HEK293T (cell line): ENCODE data around the gene ZNF346.

Experiments used
- CTCF ChIA-PET: fragments of 350-600 bp; formaldehyde crosslinking; extraction: SDS; loops from one replicate; lab custom pipeline; 2021; ENCODE audit warnings: antibody characterized with exemption, inconsistent platforms; lab: Yijun Ruan, JAX
- POLR2A ChIA-PET: fragments of 350-600 bp; formaldehyde crosslinking; extraction: SDS; loops from one replicate; lab custom pipeline; 2020; ENCODE audit warnings: antibody characterized with exemption, inconsistent platforms; lab: Yijun Ruan, JAX
- DNase-seq: peaks from one replicate; pipeline ENCODE4 v3.0.0; 2012; ENCODE audit warnings: mixed read lengths; ENCODE audit errors: extremely low spot score
- ARNT ChIP-seq: fragments of 450-650 bp; IDR thresholded peaks from 2 replicates; pipeline ENCODE4 v1.6.1; 2017; ENCODE audit warnings: mild to moderate bottlenecking
- BHLHE40 ChIP-seq: fragments of 450-650 bp; IDR thresholded peaks from 2 replicates; pipeline ENCODE4 v1.6.1; 2016; ENCODE audit warnings: mild to moderate bottlenecking, moderate library complexity, borderline replicate concordance
- CTBP1 ChIP-seq: fragments of 450-650 bp; IDR thresholded peaks from 2 replicates; pipeline ENCODE4 v1.6.1; 2016; ENCODE audit warnings: borderline replicate concordance
- ELF4 ChIP-seq: fragments of 450-650 bp; IDR thresholded peaks from 2 replicates; pipeline ENCODE4 v1.6.1; 2017; ENCODE audit warnings: antibody characterized with exemption
- FOXA1 ChIP-seq: fragments of 450-650 bp; IDR thresholded peaks from 2 replicates; pipeline ENCODE4 v1.6.1; 2016; ENCODE audit warnings: mild to moderate bottlenecking
- FOXK2 ChIP-seq: fragments of 450-650 bp; IDR thresholded peaks from 2 replicates; pipeline ENCODE4 v1.6.1; 2016; ENCODE audit warnings: mild to moderate bottlenecking
- FOXM1 ChIP-seq: fragments of 450-650 bp; IDR thresholded peaks from 2 replicates; pipeline ENCODE4 v1.6.1; 2017; ENCODE audit warnings: mild to moderate bottlenecking, borderline replicate concordance
- HDGF ChIP-seq: fragments of 450-650 bp; IDR thresholded peaks from 2 replicates; pipeline ENCODE4 v1.6.1; 2017; ENCODE audit warnings: antibody characterized with exemption, borderline replicate concordance
- L3MBTL2 ChIP-seq: fragments of 450-650 bp; conservative IDR thresholded peaks from 2 replicates; pipeline ENCODE4 v1.6.1; 2016; ENCODE audit warnings: mild to moderate bottlenecking
- LEF1 ChIP-seq: fragments of 450-650 bp; IDR thresholded peaks from 2 replicates; pipeline ENCODE4 v1.6.1; 2017; ENCODE audit warnings: mild to moderate bottlenecking, borderline replicate concordance
- NFRKB ChIP-seq: fragments of 450-650 bp; IDR thresholded peaks from 2 replicates; pipeline ENCODE4 v1.6.1; 2016; ENCODE audit warnings: mild to moderate bottlenecking, moderate library complexity
- PKNOX1 ChIP-seq: fragments of 450-650 bp; IDR thresholded peaks from 2 replicates; pipeline ENCODE4 v1.6.1; 2016
- SP1 ChIP-seq: fragments of 450-650 bp; IDR thresholded peaks from 2 replicates; pipeline ENCODE4 v1.6.1; 2017
- SUZ12 ChIP-seq: fragments of 450-650 bp; IDR thresholded peaks from 2 replicates; pipeline ENCODE4 v1.6.1; 2016; ENCODE audit warnings: mild to moderate bottlenecking
- TARDBP ChIP-seq: fragments of 450-650 bp; IDR thresholded peaks from 2 replicates; pipeline ENCODE4 v1.6.1; 2016
- ZNF384 ChIP-seq: fragments of 450-650 bp; IDR thresholded peaks from 2 replicates; pipeline ENCODE4 v1.6.1; 2016

The ZNF346 gene

GRCh38 chr5:177091232-177091631, 68.7 kb downstream of the ZNF346 start:
- DNase-seq = no peak
- no peak for TF ChIP-seq PKNOX1
- TF ChIP-seq CTBP1 = no peak
- no peak for TF ChIP-seq ELF4
- TF ChIP-seq TARDBP = no peak
- TF ChIP-seq SUZ12 = no peak
- no peak for TF ChIP-seq BHLHE40
- TF ChIP-seq FOXM1 = no peak
- TF ChIP-seq NFRKB = no peak
- no peak for TF ChIP-seq L3MBTL2
- no peak for TF ChIP-seq HDGF
- no peak for TF ChIP-seq FOXK2
- ChIA-PET POLR2A (no interaction called here), CTCF (no interaction called here)

GRCh38 chr5:177092178-177093081, 69.9 kb downstream of the ZNF346 start:
- CTCF ChIA-PET = interaction anchor here (1.5 kb wide), 1 partner anchor 21 kb away, joined by 3 read pairs; no protein-coding TSS in a partner anchor

GRCh38 chr5:177093082-177093712, 70.7 kb downstream of the ZNF346 start:
- POLR2A ChIA-PET = no interaction called here
- DNase-seq = no peak
- CTCF ChIA-PET = interaction anchor here (1.5 kb wide), 1 partner anchor 21 kb away, joined by 3 read pairs; no protein-coding TSS in a partner anchor
- TF ChIP-seq FOXK2 (no peak), LEF1 (no peak), NFRKB (no peak), FOXA1 (no peak), BHLHE40 (no peak), HDGF (no peak), TARDBP (no peak), ELF4 (no peak), PKNOX1 (no peak), FOXM1 (no peak), SP1 (no peak), CTBP1 (no peak), L3MBTL2 (no peak), SUZ12 (no peak), ARNT (no peak), ZNF384 (no peak)

More at GRCh38 chr5:177092178-177093081, 69.9 kb downstream of the ZNF346 start:
- DNase-seq = no peak
- TF ChIP-seq NFRKB (no peak), SUZ12 (no peak), SP1 (no peak), PKNOX1 (no peak), LEF1 (no peak), TARDBP (no peak), FOXA1 (no peak)
- POLR2A ChIA-PET = no interaction called here

- no peak for TF ChIP-seq SUZ12
- no peak for TF ChIP-seq LEF1
- TF ChIP-seq ELF4 = no peak
- TF ChIP-seq FOXK2 = no peak
- no peak for TF ChIP-seq ZNF384
- no peak for TF ChIP-seq L3MBTL2
- no peak for DNase-seq
- POLR2A ChIA-PET = no interaction called here
- CTCF ChIA-PET = interaction anchor here (1.5 kb wide), 1 partner anchor 22 kb away, joined by 3 read pairs; no protein-coding TSS in a partner anchor
Measured at GRCh38 chr5:177093803-177094202, 71.3 kb downstream of the ZNF346 start.

- no peak for DNase-seq
- POLR2A ChIA-PET = no interaction called here
- CTCF ChIA-PET = interaction anchor here (1.5 kb wide), 1 partner anchor 23 kb away, joined by 3 read pairs; no protein-coding TSS in a partner anchor
- TF ChIP-seq SUZ12 = no peak
- TF ChIP-seq NFRKB = no peak
- TF ChIP-seq HDGF = no peak
- TF ChIP-seq CTBP1 = no peak
- TF ChIP-seq PKNOX1 = no peak
- no peak for TF ChIP-seq FOXK2
- no peak for TF ChIP-seq L3MBTL2
- TF ChIP-seq ZNF384 = no peak
- TF ChIP-seq FOXM1 = no peak
Measured at GRCh38 chr5:177094224-177095087, 72.0 kb downstream of the ZNF346 start.
